HepG2 (cell line): ENCODE data around the gene TFEB. TPM values are rescaled to one million over a fixed set of nuclear protein-coding genes. Genes with fewer than 3 reads are reported as not detected.
A peak's percentile ranks its signal among the peaks of the same experiment; 100 is the strongest.

Experiments used
- GABPA ChIP-seq, 2 experiments: IDR thresholded peaks; 2 replicates each; pipeline ENCODE4 v1.6.1; 2011 to 2016; ENCODE audit warnings: low read depth in 2 of 2, low read length in 1 of 2, missing biosample characterization in 1 of 2, missing genetic modification characterization in 1 of 2
- GPN1 ChIP-seq: sonication (generic); formaldehyde crosslinking; IDR thresholded peaks from 2 replicates; pipeline ENCODE4 v1.5.1; 2020; ENCODE audit warnings: missing genetic modification reagents, borderline replicate concordance
- GRHL1 ChIP-seq: sonication (generic); formaldehyde crosslinking; conservative IDR thresholded peaks from 2 replicates; pipeline ENCODE4 v1.8.0; 2022; ENCODE audit warnings: missing genetic modification reagents
- IRX3 ChIP-seq: sonication (generic); formaldehyde crosslinking; IDR thresholded peaks from 2 replicates; pipeline ENCODE4 v1.8.1; 2023; ENCODE audit warnings: mild to moderate bottlenecking, low read depth, missing genetic modification reagents, borderline replicate concordance
- MNT ChIP-seq: fragments of 450-650 bp; IDR thresholded peaks from 2 replicates; pipeline ENCODE4 v1.6.1; 2016
- PHF21A ChIP-seq: sonication (generic); formaldehyde crosslinking; IDR thresholded peaks from 2 replicates; pipeline ENCODE4 v1.5.0; 2020; ENCODE audit warnings: mild to moderate bottlenecking, missing genetic modification reagents
- POLR2G ChIP-seq: fragments of 200-400 bp; formaldehyde crosslinking; IDR thresholded peaks from 2 replicates; pipeline ENCODE4 v1.6.1; 2018; ENCODE audit warnings: mild to moderate bottlenecking, low read depth, low read length, moderate library complexity
- RERE ChIP-seq: IDR thresholded peaks from 2 replicates; pipeline ENCODE4 v1.6.1; 2016; ENCODE audit warnings: low read depth, missing genetic modification reagents, missing compliant biosample characterization
- SKIL ChIP-seq: sonication (generic); formaldehyde crosslinking; IDR thresholded peaks from 2 replicates; pipeline ENCODE4 v1.8.0; 2022; ENCODE audit warnings: missing genetic modification reagents, mild to moderate bottlenecking, moderate library complexity, borderline replicate concordance
- SOX13 ChIP-seq, 3 experiments: fragments of 450-650 bp in 1 of 3; sonication (generic) in 1 of 3; formaldehyde crosslinking in 1 of 3; IDR thresholded peaks in 2 of 3; conservative IDR thresholded peaks in 1 of 3; 2 replicates each; pipeline versions ENCODE4 v1.5.0 to v1.6.1; 2016 to 2020; ENCODE audit warnings: antibody characterized with exemption in 1 of 3, mild to moderate bottlenecking in 1 of 3, missing compliant biosample characterization in 1 of 3, missing genetic modification reagents in 1 of 3, moderate library complexity in 1 of 3
- SPEN ChIP-seq: sonication (generic); formaldehyde crosslinking; IDR thresholded peaks from 2 replicates; pipeline ENCODE4 v1.5.1; 2020; ENCODE audit warnings: low read depth, mild to moderate bottlenecking, missing genetic modification reagents
- TBP ChIP-seq: sonication (generic); formaldehyde crosslinking; IDR thresholded peaks from 2 replicates; pipeline ENCODE4 v1.5.0; 2020; ENCODE audit warnings: missing genetic modification reagents
- THAP11 ChIP-seq: IDR thresholded peaks from 2 replicates; pipeline ENCODE4 v1.6.1; 2016; ENCODE audit warnings: missing biosample characterization, missing genetic modification reagents
- ZBTB7B ChIP-seq: sonication (generic); formaldehyde crosslinking; IDR thresholded peaks from 2 replicates; pipeline ENCODE4 v1.4.0; 2020; ENCODE audit warnings: missing genetic modification reagents
- ZFX ChIP-seq: sonication (generic); formaldehyde crosslinking; IDR thresholded peaks from 2 replicates; pipeline ENCODE4 v1.4.0; 2020; ENCODE audit warnings: mild to moderate bottlenecking, low read depth, missing genetic modification reagents, moderate library complexity
- ZNF781 ChIP-seq: sonication (generic); formaldehyde crosslinking; IDR thresholded peaks from 2 replicates; pipeline ENCODE4 v1.5.1; 2020; ENCODE audit warnings: borderline replicate concordance, mild to moderate bottlenecking, missing genetic modification reagents; ENCODE audit errors: not compliant biosample characterization
- polyA plus RNA-seq, 8 experiments: library from polyadenylated mRNA; depleted of rRNA in 3 of 8; stranded (reverse) in 7 of 8; unstranded in 1 of 8; fragments of >200 nt; fragmentation: Illumina TruSeq in 4 of 8; extraction: Trizol in 4 of 8; gene quantifications; 2 replicates each; pipeline versions ENCODE4 v1.2.1 to v1.2.3, GENCODE V29; 2011 to 2016; ENCODE audit warnings: low read depth in 4 of 8, missing spikeins in 1 of 8, mixed read lengths in 1 of 8; ENCODE audit not compliant: insufficient read depth in 1 of 8
- total RNA-seq, 5 experiments: library from RNA; depleted of rRNA; stranded (reverse); fragments of >200 nt; fragmentation: Illumina TruSeq; extraction: Trizol; gene quantifications; 2 replicates each; pipeline ENCODE4 v1.2.3, GENCODE V29; 2016; ENCODE audit warnings: low read depth in 1 of 5

TFEB gene
- total and polyA plus RNA-seq, 2 of the 13 experiments (the other 11 are each of a cell fraction or from before 2014, with no cell fraction given): 13.3 to 18.7 TPM

GRCh38 chr6:41768545-41769308, 33.3 kb upstream of the TFEB start (continued):
- TF ChIP-seq SKIL (no peak; the same call in none of the 2 replicates), TBP (CRISPR knock-in tag) (no peak), SPEN (CRISPR knock-in tag) (no peak), ZNF781 (CRISPR knock-in tag) (no peak), IRX3 (CRISPR knock-in tag) (no peak), ZBTB7B (CRISPR knock-in tag) (peak; percentile 73), ZFX (CRISPR knock-in tag) (peak; percentile 79), MNT (no peak), GRHL1 (CRISPR knock-in tag) (no peak), GABPA (IDR thresholded peaks at IDR 0.05; ENCODE audit: low read depth, low read length) (no peak), GABPA (CRISPR knock-in tag; IDR thresholded peaks at IDR 0.05; ENCODE audit: low read depth) (no peak), RERE (CRISPR knock-in tag) (no peak), PHF21A (CRISPR knock-in tag) (peak; percentile 70; the same call in 1 of the 2 replicates), POLR2G (peak; percentile 57), SOX13 (IDR thresholded peaks at IDR 0.05) (peak; percentile 42; the same call in 1 of the 2 replicates), SOX13 (CRISPR knock-in tag; conservative IDR thresholded peaks at IDR 0.05 in 1 of 2, IDR thresholded peaks at IDR 0.05 in 1 of 2) (peak in 1 of 2 experiments; percentile 32; a peak in 1 of 4 replicates), THAP11 (CRISPR knock-in tag) (peak; percentile 63), GPN1 (CRISPR knock-in tag) (no peak)
